ENCODE results near the gene ZMYM4.
A peak's percentile ranks its signal among the peaks of the same experiment; 100 is the strongest.

The ZMYM4 gene

DNA sequence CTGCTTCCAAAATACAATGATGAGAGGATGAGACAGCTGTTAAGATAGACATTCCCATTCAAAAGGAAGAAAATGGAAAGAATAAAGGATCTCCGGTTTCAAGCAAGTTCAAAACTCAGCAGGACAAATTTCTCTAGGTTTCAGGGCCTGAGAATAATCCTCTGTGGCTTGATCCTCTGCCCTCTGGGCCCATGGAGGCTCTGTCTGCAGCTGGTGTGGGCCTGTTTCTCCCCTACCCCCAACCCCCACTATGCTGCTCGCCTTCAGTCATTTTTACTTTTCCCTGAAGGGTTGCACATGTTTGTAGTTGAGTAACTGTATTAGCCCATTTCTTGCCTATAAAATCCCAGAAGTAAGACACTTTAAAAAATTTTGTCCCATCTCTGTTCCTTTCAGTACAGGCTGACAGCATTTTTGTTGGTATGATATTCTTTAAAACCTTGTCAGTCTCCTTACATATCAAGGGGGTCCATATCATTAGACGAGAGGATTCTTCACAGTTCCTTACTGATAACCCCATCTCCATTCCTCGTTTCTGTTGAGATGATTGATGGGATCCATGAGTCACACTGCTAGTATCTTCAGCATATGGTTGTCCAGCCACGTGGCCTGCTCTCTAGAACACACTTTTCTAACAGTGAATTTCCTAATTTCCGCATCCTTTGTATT, 10.5 kb downstream of the ZMYM4 start:
- no peak for DNase-seq

DNA sequence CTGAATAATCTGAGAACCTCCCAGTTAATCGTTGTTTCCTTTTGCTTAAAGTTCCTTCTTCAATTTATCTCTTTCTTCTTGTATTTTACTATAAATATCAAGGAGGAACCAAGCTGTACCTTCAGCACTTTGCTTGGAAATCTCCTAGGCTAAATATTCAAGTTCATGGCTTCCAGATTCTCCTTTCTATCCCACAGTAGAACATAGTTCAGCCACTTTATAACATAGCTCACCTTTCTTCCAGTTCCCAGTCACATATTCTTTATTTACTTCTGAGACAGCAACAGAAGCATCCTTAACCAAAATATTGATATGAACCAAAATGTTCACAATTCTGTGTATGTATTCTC, 11.0 kb downstream of the ZMYM4 start:
- no peak for DNase-seq

DNA sequence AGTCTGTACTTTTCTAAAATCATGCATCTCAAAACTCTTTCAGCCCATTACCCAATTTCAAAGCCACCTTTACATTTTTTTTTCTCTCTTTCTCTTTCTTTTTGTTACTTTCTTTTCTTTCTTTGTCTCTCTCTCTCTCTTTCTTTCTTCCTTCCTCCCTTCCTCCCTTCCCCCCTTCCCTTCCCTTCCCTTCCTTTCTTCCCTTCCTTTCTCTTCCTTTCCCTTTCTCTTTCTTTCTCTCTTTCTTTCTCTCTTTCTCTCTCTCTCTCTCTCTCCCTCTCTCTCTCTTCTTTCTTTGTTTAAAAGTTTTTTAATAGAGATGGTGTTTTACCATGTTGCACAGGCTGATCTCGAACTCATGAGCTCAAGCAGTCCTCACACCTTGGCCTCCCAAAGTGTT, 11.5 kb downstream of the ZMYM4 start:
- no peak for DNase-seq

DNA sequence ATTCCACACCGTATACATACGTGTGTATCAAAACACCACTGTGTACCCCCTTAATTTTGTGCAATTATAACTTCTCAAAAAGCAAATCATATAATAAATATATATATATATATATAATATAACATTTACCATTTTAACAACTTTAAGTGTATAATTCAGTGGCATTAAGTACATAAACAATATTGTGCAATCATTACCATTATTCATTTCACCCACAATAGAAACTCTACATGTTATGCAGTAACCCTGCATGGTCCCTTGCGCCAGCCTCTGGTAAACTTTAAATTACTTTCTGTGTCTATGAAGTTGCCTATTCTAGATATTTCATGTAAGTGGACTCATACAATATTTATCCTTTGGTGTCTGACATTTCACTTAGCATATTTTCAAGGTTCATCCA, 13.1 kb downstream of the ZMYM4 start:
- DNase-seq = no peak

DNA sequence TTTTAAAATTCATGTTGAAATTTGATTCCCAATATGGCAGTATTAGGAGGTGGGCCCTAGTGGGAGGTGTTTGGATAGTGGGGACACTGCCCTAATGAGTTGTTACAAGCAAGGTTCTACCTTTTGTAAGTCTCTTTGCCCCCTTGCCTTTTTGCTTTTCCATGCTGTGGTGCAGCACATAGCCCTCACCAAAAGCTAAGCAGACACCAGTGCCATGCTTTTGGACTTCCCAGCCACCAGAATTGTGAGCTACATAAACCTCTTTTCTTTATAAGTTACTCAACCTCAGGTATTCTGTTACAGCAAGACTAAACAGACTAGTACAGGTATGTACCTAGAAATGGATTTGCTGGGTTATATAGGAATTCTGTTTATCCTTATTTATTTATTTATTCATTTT, 13.7 kb downstream of the ZMYM4 start:
- DNase-seq = no peak

DNA sequence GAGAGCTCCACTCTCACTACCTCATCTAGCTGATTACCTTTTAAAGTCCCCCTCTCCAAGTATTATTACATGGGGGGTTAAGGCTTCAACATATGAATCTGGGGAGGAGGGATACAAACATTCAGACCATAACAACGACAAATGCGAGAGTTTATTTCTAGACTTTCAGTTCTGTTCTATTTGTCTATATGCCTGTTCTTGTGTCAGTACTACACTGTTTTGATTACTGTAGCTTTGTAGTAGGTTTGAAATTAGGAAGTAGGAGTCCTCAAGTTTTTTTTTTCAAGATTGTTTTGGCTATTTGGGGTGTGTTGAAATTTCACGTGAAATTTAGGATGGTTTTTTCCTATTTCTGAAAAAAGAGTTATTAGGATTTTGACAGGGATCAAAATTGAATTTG, 16.3 kb downstream of the ZMYM4 start:
- DNase-seq = no peak

DNA sequence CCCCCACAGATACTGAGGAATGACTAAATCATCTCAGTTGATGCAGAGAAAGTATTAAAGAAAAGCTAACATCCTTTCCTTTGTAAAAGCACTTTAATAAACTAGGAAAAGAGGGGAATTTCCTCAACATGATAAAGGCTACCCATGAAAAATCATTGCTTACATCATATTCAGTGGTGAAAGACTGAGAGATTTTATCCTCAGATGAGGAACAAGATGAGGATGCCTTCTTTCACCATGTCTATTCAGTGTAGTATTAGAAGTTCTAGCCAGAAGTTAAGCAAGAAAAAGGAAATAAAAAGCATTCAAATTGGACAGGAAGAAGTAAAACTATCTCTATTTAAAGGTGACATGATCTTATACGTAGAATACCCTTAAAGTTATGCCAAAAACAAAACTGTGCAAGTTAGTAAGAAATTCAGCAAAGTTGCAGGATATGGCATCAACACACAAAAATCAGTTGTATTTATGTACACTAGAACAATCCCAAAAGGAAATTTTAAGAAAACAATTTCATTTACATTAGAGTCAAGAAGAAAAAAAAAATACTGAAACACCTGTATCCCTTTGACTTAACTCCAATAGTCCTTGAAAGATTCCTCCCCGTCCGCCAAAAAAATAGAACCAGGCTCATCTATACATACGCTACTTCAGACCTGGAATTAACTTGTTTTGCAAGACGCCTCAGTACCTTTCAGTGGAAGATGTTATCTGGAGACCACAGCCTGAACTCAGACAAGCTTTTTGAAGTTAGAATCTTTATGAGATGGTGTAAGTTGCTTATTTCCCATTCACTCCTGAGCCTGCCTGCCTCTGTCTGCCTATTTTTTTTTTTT, 17.5 kb downstream of the ZMYM4 start:
- no peak for DNase-seq

DNA sequence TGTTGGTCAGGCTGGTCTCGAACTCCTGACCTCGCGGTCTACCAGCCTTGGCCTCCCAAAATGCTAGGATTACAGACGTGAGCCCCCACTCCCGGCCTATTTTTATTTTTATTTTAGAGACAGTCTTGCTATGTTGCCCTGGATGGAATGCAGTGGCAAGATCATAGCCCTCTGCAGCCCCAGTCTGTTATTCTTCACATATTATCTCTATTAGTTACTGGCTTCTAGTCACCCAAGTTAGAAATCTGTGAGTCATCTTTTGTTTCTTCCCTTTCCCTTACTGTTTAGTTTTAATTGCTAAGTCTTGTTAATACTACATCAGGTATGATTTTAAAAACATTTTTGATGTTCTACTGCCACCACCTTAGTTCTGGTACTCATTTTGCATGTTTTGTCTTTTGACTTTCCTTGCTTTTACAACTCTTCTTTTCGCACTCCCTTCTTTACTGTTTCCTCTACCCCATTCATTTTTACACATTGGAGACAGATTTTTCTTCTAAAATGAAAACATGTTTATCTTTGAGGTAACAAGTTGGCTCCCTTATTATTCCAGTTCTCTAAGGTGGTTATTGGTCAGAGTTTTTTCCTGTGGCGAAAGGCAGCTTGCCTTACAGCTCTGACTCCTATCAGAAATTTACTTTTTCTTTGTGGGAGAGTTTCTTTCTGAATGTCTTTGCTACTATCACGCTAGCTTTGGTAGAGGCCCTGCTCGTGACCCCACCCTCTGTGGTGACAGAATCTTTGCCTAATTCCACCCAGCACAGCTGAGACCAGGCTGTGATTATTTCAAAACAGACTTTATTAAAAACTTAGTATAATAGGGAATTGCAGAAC, 19.5 kb downstream of the ZMYM4 start:
- DNase-seq = no peak

DNA sequence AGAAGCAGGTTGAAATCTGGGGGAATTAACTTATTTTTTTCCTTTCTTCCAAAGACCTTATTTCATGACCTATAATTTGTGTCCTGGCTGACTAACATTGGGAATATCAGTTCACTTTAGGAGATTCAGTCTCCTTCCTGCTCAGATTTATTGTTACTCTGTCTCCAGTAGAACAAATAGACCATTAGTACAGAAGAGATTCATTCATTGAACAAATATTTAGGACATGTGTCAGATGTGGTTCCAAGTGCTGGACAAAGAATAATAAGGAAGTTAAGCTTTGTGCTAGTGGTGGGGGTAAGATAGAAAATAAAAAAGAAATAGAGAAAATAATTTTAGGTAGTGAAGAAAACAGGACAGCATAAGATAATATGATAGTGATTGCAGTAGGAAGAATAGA, 20.3 kb downstream of the ZMYM4 start:
- no peak for DNase-seq

DNA sequence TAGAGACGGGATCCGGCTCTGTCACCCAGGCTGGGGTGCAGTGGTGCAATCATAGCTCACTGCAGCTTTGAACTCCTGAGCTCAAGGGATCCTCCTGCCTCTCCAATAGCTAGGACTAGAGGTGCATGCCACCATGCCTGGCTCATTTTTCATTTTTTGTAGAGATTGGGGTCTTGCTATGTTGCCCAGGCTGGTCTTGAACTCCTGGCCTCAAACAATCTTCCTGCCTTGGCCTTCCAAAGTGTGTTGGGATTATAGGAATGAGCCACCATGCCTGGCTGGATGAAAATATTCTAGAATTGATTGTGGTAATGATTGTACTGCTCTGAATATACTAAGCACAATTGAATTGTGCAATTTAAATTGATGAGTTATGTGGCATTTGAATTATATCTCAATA, 21.9 kb downstream of the ZMYM4 start:
- no peak for DNase-seq

DNA sequence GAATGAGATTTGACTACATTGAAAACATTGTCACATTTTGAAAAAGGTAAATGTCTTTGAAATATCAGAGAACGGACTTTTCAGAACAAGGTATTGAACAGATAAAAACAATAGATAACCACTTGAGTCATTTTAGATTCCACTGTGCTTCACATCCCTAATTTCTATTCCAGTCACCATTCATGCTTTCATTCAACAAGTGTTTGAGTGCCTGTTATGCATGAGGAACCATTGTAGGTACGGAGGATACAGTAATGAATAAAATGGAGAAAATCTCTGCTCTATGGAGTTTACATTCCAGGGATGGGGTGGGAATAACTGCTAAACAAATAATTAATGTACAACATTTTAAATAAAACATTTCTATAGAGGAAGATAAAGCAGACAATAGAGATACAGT, 26.3 kb downstream of the ZMYM4 start:
- no peak for DNase-seq

DNA sequence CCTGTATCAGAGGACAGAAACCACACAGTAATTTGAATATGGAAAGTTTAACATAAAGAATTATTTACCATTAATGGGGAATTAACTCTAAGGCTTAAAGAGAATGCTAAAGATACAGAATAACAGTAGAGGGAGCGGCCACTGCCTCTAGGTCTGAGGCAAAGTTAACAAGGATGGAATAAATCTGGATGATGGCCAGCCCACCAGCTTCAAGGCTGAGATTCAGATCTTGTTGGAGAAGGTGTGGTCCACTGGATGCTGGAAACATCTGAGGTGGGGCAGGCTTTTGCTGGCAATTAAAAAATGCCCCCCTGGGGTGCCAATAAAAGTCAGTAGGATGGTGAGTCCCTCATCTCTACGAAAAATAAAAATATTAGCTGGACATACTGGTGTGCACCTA, 29.4 kb downstream of the ZMYM4 start:
- no peak for DNase-seq

DNA sequence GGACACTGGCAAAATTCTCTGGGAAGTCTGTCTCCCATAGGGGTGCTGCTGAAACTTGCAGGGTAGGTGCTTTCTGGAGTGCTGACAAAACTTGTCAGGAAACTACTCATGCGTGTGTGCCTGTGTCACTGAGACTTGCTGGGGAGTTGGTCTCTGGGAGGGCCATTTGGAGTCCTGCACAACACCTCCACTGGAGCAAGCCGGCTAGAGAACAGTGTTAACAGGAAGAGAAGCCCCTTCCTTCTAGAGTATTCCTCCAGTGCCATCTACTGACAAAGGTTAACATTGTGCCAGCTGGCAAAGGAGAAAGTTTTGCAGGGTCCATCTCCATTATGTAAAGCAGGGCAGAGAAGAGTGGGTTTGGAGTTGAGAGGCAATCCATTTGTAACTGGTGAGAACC, 30.0 kb downstream of the ZMYM4 start:
- peak; percentile 1 to 39 for DNase-seq

DNA sequence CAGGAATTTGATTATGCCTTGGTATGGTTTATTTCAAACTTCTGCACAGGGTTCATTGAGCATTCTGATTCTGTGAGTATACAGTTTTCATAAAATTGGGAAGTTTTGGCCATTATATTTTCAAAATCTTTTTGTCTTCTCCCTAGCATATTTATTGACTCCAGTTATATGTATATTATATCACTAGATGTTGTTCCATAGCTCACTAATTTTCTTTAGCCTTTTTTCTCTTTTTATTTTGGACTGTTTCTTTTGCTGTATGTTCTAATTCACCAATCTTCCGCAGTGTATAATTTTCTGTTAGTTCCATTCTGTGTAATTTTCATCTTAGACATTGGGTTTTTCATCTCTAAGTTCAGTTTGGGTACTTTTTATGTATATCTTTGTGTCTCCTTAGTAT, 31.9 kb downstream of the ZMYM4 start:
- no peak for DNase-seq

DNA sequence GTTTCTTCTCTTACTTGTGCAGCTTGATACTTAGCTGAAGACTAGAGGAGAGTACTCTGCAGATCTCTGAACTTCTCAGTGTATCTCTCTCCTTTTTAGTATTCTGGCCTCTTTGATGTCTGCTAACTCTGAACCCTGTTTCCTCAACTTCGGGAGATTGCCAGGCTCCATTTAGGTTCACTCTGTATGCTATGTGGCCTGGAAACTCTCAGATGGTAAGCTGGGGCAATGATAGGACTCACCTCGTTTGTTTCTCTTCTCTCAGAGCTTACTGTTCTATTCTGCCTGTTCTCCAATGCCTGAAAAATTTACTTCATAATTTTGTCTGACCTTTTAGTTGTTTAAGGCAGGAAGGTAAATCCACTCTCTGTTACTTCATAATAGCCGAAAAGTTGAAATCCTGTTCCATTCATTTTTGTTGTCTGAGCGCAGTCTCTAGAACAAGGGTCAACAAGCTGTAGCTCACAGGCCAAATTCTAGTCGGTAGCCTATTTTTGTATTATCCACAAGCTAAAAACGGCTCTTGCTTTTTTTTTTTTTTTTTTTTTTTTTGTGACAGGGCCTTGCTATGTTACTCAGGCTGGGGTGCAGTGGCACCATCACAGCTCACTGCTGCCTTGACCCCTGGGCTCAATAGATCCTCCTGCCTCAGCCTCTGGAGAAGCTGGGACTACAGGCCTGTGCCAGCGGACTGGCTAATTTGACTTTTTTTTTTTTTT, 33.3 kb downstream of the ZMYM4 start:
- no peak for DNase-seq

DNA sequence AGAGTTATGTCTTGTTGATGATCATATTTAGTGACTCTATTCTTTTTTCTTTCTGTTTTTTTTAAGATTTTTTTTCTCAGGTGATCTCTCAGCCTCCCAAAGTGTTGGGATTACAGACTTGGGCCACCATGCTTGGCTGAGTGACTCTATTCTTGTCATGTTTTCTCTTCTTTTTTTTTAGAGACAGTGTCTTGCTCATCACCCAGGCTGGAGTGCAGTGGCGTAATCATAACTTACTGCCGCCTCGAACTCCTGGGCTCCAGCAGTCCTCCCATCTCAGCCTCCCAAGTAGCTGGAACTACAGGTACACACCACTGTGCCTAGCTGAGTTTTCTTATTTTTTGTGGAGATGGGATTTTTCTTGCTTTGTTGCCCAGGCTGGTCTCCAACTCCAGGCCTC, 36.9 kb downstream of the ZMYM4 start:
- no peak for DNase-seq

DNA sequence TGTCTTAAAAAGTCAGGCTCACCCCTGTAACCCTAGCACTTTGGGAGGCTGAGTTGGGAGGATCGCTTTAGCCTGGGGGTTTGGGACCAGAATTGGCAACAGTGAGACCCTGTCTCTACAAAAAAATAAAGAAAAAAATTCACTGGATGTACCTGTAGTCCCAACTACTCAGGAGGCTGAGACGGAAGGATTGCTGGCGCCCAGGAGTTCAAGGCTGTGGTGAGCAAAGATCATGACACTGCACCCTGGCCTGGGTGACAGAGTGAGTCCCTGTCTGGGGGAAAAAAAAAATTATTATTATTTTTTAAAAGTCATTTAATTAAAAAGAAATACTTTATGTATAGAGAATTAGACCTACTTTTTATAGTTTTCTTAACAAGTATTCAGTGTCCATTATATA, 47.1 kb downstream of the ZMYM4 start:
- DNase-seq = no peak

DNA sequence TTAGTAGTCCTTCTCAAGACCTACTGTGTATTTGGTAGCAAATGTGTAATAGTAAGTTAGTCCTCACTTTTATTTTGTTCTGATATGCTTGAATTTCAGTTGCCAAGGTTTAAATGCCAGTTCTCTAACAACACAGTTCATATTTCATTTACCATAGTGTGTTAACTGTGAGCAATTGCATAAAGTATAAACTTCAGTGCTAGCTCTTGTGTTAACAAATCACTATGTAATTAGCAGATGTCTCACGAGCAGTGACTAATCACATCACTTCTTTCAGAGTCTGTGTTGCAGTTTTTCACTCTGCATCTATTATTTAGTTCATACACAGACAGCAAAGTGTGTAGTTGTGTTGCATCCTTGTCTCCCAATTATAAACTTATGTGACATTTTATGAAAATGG, 47.8 kb downstream of the ZMYM4 start:
- no peak for DNase-seq

DNA sequence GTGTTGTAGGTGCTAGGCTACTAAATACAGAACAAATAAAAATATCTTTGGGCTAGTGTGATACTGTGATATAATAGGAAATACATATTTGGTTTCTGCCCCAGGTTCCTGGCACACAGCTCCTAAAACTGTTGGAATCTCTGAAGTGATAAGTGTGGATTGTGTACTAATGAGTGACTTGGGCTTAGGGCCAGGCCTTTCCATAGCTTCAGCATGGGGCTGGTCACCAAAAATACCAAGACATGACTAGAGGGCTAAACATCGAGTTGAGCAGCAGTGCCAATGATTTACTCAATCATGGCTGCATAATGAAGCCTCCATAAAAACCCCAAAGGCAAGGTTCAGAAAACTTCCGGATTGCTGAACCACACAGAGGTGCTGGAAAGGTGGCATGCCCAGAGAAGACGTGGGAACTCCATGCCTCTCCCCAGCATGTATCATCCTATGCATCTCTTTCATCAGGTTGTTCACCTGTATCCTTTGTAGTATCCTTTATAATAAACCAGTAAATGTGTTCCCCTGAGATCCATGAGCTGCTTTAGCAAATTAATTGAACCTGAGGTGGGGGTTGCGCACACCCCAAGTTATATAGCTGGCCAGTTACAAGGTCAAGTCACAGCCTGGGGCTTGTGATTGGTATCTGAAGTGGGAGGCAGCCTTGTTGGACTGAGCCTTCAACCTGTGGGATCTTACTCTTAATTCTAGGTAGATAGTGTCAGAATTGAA, 51.6 kb downstream of the ZMYM4 start:
- no peak for DNase-seq

DNA sequence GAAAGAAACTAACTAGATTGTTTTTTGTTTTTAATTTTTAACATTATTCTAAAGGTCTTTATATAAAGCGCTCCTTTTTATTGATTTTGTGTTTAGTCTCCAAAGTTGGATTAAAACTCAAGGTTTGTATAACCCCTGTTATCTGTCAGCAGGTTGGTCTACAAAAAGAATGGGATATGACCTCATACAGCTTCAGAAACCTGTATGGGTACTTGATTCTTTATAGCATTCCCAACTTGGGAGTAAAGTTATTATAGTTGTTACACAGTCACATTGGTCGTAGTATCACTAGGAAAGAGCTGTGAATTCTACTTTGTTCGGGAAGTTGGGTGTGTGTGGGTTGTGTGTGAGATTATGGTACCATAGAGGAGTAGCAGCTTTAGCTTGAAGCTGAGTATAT, 52.4 kb downstream of the ZMYM4 start:
- DNase-seq = no peak

DNA sequence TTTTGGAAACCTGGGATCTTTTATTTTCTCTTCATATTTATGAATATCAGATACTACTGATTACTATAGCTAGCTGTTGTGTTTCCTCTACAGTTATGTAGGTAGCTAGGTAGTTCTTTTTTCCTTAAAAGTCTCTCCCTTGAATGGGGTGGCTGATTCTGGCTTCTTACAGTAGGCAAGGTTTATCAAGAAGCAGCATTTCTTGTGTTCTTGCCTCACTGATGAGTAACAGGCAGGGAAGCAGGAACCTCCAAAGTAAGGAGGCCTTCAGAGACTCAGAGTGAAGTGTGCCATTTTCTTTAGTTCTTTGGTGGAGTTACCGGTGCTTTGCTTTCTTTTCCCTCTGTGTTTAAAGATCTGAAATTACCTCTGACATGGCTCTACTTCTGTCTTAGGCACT, 56.0 kb downstream of the ZMYM4 start:
- no peak for DNase-seq

DNA sequence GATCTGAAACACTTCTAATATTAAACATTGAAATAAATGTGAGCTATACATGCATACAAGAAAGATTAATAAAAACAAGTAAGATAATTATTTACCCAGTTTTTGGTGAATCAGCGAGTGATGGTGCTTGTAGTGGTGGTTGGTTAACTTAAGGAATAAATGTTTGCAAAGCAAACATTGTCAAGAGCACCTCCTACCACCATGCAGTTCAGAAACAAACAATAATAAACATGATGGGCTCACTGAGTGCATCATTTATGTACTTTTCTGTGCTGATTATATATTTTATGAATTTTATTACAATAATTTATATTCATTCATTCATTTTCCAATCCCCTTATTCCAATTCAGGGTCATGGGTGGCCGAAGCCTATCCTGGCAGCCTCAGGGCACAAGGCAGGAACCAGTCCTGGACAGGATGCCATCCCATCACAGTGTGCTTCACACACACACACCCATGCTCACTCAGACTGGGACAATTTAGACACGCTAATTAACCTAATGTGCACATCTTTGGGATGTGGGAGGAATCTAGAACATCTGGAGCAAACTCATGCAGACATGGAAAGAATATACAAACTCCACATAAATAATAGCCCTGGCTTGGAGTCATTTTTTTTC, 57.8 kb downstream of the ZMYM4 start:
- DNase-seq = no peak
